GM23338 (cell line): ENCODE results near the gene NRCAM. TPM values are rescaled to one million over a fixed set of nuclear protein-coding genes. Genes with fewer than 3 reads are reported as not detected.

Experiments
- ATAC-seq: fragments of 200-7000 bp; cut with Tn5 transposase; 3 replicates; pipeline ENCODE4 v1.9.1; 2020
- DNase-seq: peaks from one replicate; pipeline ENCODE4 v3.0.0-alpha.2; 2015; ENCODE audit warnings: low spot score
- H2AFZ ChIP-seq: fragments of 200-600 bp; sonication (generic); 2 replicates; pipeline ENCODE4 v1.8.0; 2016; ENCODE audit warnings: antibody characterized with exemption, mild to moderate bottlenecking, moderate library complexity
- H3F3A ChIP-seq: fragments of 200-600 bp; sonication (generic); replicated peaks from 2 replicates; pipeline ENCODE4 v1.8.0; 2017; ENCODE audit warnings: antibody characterized with exemption, mixed run types, low read depth
- H3K27ac ChIP-seq: fragments of 200-600 bp; sonication (generic); 2 replicates; pipeline ENCODE4 v1.6.1; 2016; ENCODE audit warnings: low read depth
- H3K27me3 ChIP-seq: fragments of 200-600 bp; sonication (generic); 2 replicates; pipeline ENCODE4 v1.8.0; 2016; ENCODE audit warnings: mild to moderate bottlenecking, mixed run types, moderate library complexity; ENCODE audit not compliant: insufficient read depth
- H3K36me3 ChIP-seq: fragments of 200-600 bp; sonication (generic); 2 replicates; pipeline ENCODE4 v1.8.0; 2016; ENCODE audit warnings: mild to moderate bottlenecking; ENCODE audit not compliant: insufficient read depth
- H3K4me1 ChIP-seq: fragments of 200-600 bp; sonication (generic); 2 replicates; pipeline ENCODE4 v1.8.0; 2016; ENCODE audit warnings: mild to moderate bottlenecking, moderate library complexity; ENCODE audit not compliant: insufficient read depth
- H3K4me2 ChIP-seq: fragments of 200-600 bp; sonication (generic); 2 replicates; pipeline ENCODE4 v1.7.1; 2017; ENCODE audit warnings: mixed run types
- H3K4me3 ChIP-seq: fragments of 200-600 bp; sonication (generic); 2 replicates; pipeline ENCODE4 v1.6.1; 2016; ENCODE audit warnings: mixed run types
- H3K79me2 ChIP-seq: fragments of 200-600 bp; sonication (generic); replicated peaks from 2 replicates; pipeline ENCODE4 v1.8.0; 2017; ENCODE audit warnings: mild to moderate bottlenecking; ENCODE audit not compliant: insufficient read depth
- H3K9me2 ChIP-seq: fragments of 200-600 bp; sonication (generic); 2 replicates; pipeline ENCODE4 v1.8.0; 2017; ENCODE audit not compliant: insufficient read depth
- H4K20me1 ChIP-seq: fragments of 200-600 bp; sonication (generic); replicated peaks from 2 replicates; pipeline ENCODE4 v1.8.0; 2017; ENCODE audit warnings: mild to moderate bottlenecking; ENCODE audit not compliant: insufficient read depth
- H3K27ac Mint-ChIP-seq: 2 replicates; pipeline ENCODE4 v1.8.0; 2020; ENCODE audit warnings: inconsistent platforms, mild to moderate bottlenecking, moderate library complexity, mixed read lengths
- H3K27me3 Mint-ChIP-seq: 3 replicates; pipeline ENCODE4 v1.8.0; 2022; ENCODE audit warnings: low read depth, mild to moderate bottlenecking, moderate library complexity, mixed read lengths, inconsistent platforms; ENCODE audit not compliant: insufficient read depth, poor library complexity
- H3K36me3 Mint-ChIP-seq: 3 replicates; pipeline ENCODE4 v1.8.0; 2021; ENCODE audit warnings: low read depth, mild to moderate bottlenecking, inconsistent platforms, moderate library complexity, mixed read lengths
- H3K4me1 Mint-ChIP-seq: 3 replicates; pipeline ENCODE4 v1.8.0; 2020; ENCODE audit warnings: mild to moderate bottlenecking, inconsistent platforms, mixed read lengths
- H3K4me3 Mint-ChIP-seq: 3 replicates; pipeline ENCODE4 v1.8.0; 2021; ENCODE audit warnings: moderate library complexity, mild to moderate bottlenecking, inconsistent platforms, mixed read lengths
- H3K9me3 Mint-ChIP-seq: 3 replicates; pipeline ENCODE4 v1.8.0; 2020; ENCODE audit warnings: moderate library complexity, mild to moderate bottlenecking, inconsistent platforms, mixed read lengths
- CREB1 ChIP-seq: fragments of 250-450 bp; sonication (Bioruptor Pico); IDR thresholded peaks from 2 replicates; pipeline ENCODE4 v1.5.0; 2020; ENCODE audit warnings: low read depth, mild to moderate bottlenecking, moderate library complexity
- EZH2 ChIP-seq: fragments of 200-600 bp; sonication (generic); IDR thresholded peaks from one replicate; pipeline ENCODE4 v1.8.0; 2017; ENCODE audit warnings: antibody characterized with exemption, mild to moderate bottlenecking, low read depth; ENCODE audit not compliant: unreplicated experiment
- STAT1 ChIP-seq: IDR thresholded peaks from one replicate; pipeline ENCODE4 v1.6.1; 2016; ENCODE audit warnings: antibody characterized with exemption; ENCODE audit not compliant: unreplicated experiment
- ZNF331 ChIP-seq: fragments of 250-450 bp; sonication (Bioruptor Pico); IDR thresholded peaks from 2 replicates; pipeline ENCODE4 v1.5.0; 2020; ENCODE audit warnings: low read depth, mild to moderate bottlenecking, moderate library complexity
- polyA plus RNA-seq: library from polyadenylated mRNA; unstranded; fragments of >200 nt; fragmentation: Nextera tagmentation; extraction: Ambion mirVana; gene quantifications from 2 replicates; pipeline ENCODE4 v1.2.1, GENCODE V29; 2016
- total RNA-seq: library from RNA; depleted of rRNA; stranded (reverse); fragments of >200 nt; shearing (Covaris generic); gene quantifications from 2 replicates; pipeline ENCODE4 v1.2.3, GENCODE V29; 2014
- TF ChIP-seq, protein P1 (sequence below): IDR thresholded peaks from one replicate; pipeline ENCODE4 v1.6.1; 2018; ENCODE audit warnings: antibody characterized with exemption; ENCODE audit not compliant: unreplicated experiment
- TF ChIP-seq, protein P2 (sequence below), 2 experiments: fragments of 200-600 bp in 1 of 2; sonication (generic) in 1 of 2; conservative IDR thresholded peaks; 2 replicates each; pipeline versions ENCODE4 v1.5.1 to v1.6.1; 2016 to 2017; ENCODE audit warnings: antibody characterized with exemption in 2 of 2, low read depth in 2 of 2, mild to moderate bottlenecking in 2 of 2, moderate library complexity in 1 of 2
- TF ChIP-seq, protein P3 (sequence below): fragments of 250-450 bp; sonication (Bioruptor Pico); IDR thresholded peaks from 2 replicates; pipeline ENCODE4 v1.5.0; 2020; ENCODE audit warnings: mild to moderate bottlenecking, moderate library complexity

Gene NRCAM
- total and polyA plus RNA-seq, 2 experiments from 2014 or later: 2.5 to 6.8 TPM

DNA sequence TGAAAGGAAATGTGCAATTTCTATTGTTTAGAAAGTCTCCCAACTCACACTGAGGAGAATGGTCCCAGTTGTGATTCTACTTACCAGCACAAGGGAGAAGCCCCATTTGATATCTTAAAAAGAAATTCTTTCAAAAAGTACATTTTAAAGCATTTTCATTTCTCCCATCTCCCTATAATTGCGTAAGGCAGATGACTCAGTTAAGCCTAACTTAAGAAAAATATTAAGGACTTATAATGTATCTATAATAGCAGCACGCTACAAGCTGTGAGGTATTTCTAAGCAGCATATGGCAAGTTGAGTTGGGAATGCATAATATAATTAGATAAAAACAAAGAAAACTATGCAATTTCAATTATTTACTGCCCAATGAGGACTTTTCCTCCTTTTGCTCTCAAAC is 8.5 kb upstream of the NRCAM start:
- Histone ChIP-seq H3K27me3 (no peaks in the 10 kb centered on the region), H4K20me1 (no peaks in the 10 kb centered on the region), H3K36me3 (no peaks in the 10 kb centered on the region), H3K4me3 (no peak overlapping the region), H3F3A (no peaks in the 10 kb centered on the region), H3K4me1 (peaks cover 5% of the 10 kb centered on the region; the same call in 1 of the 2 replicates), H3K9me2 (no peaks in the 10 kb centered on the region), H2AFZ (no peak overlapping the region), H3K27ac (no peak overlapping the region), H3K79me2 (no peaks in the 10 kb centered on the region), H3K4me2 (no peak overlapping the region)
- Mint-ChIP-seq H3K4me1 (peaks cover 10% of the 10 kb centered on the region), H3K27me3 (peaks cover 4% of the 10 kb centered on the region), H3K4me3 (no peak overlapping the region), H3K27ac (no peak overlapping the region), H3K9me3 (no peaks in the 10 kb centered on the region), H3K36me3 (no peaks in the 10 kb centered on the region)
- DNase-seq (no peak), ATAC-seq (no peak)
- TF ChIP-seq EZH2: no peak
- TF ChIP-seq, protein P1, sequence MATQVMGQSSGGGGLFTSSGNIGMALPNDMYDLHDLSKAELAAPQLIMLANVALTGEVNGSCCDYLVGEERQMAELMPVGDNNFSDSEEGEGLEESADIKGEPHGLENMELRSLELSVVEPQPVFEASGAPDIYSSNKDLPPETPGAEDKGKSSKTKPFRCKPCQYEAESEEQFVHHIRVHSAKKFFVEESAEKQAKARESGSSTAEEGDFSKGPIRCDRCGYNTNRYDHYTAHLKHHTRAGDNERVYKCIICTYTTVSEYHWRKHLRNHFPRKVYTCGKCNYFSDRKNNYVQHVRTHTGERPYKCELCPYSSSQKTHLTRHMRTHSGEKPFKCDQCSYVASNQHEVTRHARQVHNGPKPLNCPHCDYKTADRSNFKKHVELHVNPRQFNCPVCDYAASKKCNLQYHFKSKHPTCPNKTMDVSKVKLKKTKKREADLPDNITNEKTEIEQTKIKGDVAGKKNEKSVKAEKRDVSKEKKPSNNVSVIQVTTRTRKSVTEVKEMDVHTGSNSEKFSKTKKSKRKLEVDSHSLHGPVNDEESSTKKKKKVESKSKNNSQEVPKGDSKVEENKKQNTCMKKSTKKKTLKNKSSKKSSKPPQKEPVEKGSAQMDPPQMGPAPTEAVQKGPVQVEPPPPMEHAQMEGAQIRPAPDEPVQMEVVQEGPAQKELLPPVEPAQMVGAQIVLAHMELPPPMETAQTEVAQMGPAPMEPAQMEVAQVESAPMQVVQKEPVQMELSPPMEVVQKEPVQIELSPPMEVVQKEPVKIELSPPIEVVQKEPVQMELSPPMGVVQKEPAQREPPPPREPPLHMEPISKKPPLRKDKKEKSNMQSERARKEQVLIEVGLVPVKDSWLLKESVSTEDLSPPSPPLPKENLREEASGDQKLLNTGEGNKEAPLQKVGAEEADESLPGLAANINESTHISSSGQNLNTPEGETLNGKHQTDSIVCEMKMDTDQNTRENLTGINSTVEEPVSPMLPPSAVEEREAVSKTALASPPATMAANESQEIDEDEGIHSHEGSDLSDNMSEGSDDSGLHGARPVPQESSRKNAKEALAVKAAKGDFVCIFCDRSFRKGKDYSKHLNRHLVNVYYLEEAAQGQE: no peak
- TF ChIP-seq, protein P2, sequence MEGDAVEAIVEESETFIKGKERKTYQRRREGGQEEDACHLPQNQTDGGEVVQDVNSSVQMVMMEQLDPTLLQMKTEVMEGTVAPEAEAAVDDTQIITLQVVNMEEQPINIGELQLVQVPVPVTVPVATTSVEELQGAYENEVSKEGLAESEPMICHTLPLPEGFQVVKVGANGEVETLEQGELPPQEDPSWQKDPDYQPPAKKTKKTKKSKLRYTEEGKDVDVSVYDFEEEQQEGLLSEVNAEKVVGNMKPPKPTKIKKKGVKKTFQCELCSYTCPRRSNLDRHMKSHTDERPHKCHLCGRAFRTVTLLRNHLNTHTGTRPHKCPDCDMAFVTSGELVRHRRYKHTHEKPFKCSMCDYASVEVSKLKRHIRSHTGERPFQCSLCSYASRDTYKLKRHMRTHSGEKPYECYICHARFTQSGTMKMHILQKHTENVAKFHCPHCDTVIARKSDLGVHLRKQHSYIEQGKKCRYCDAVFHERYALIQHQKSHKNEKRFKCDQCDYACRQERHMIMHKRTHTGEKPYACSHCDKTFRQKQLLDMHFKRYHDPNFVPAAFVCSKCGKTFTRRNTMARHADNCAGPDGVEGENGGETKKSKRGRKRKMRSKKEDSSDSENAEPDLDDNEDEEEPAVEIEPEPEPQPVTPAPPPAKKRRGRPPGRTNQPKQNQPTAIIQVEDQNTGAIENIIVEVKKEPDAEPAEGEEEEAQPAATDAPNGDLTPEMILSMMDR (conservative IDR thresholded peaks at IDR 0.05; ENCODE audit: low read depth in 2 of 2): no peak

DNA sequence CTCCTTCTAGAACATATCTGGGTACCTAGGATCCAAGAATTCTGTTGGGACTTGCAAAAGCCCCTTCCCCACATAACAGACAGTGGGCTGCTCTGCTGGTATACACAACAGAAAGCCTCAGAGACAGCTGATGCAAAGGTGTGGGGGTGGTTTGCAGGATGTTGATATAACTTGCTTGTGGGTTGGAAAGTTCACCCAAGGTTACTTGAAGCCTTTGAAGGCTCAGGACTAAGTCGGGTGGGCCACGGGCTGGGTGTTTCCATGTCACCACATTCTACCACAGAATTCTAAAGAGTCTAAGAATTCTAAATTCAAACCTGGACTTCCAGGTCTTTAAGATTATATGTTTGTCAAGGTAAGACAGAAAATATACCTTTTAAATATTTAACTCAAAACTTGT is 7.4 kb upstream of the NRCAM start:
- Histone ChIP-seq H3K4me3 (no peak overlapping the region), H3K9me2 (no peaks in the 10 kb centered on the region), H3K79me2 (no peaks in the 10 kb centered on the region), H2AFZ (no peak overlapping the region), H4K20me1 (no peaks in the 10 kb centered on the region), H3K27me3 (peaks cover 4% of the 10 kb centered on the region), H3K4me1 (peaks cover 5% of the 10 kb centered on the region; the same call in 1 of the 2 replicates), H3K27ac (no peak overlapping the region), H3F3A (no peaks in the 10 kb centered on the region), H3K36me3 (no peaks in the 10 kb centered on the region), H3K4me2 (no peak overlapping the region)
- no peak overlapping the region for H3K4me3 Mint-ChIP-seq
- no peak overlapping the region for H3K27ac Mint-ChIP-seq
- DNase-seq (no peak), ATAC-seq (no peak)
- H3K27me3 Mint-ChIP-seq: peaks cover 4% of the 10 kb centered on the region
- no peaks in the 10 kb centered on the region for H3K36me3 Mint-ChIP-seq
- H3K9me3 Mint-ChIP-seq: no peaks in the 10 kb centered on the region
- peaks cover 10% of the 10 kb centered on the region for H3K4me1 Mint-ChIP-seq
- TF ChIP-seq EZH2: no peak
- no peak for TF ChIP-seq CREB1 (CRISPR knock-in tag)
- TF ChIP-seq, protein P3, sequence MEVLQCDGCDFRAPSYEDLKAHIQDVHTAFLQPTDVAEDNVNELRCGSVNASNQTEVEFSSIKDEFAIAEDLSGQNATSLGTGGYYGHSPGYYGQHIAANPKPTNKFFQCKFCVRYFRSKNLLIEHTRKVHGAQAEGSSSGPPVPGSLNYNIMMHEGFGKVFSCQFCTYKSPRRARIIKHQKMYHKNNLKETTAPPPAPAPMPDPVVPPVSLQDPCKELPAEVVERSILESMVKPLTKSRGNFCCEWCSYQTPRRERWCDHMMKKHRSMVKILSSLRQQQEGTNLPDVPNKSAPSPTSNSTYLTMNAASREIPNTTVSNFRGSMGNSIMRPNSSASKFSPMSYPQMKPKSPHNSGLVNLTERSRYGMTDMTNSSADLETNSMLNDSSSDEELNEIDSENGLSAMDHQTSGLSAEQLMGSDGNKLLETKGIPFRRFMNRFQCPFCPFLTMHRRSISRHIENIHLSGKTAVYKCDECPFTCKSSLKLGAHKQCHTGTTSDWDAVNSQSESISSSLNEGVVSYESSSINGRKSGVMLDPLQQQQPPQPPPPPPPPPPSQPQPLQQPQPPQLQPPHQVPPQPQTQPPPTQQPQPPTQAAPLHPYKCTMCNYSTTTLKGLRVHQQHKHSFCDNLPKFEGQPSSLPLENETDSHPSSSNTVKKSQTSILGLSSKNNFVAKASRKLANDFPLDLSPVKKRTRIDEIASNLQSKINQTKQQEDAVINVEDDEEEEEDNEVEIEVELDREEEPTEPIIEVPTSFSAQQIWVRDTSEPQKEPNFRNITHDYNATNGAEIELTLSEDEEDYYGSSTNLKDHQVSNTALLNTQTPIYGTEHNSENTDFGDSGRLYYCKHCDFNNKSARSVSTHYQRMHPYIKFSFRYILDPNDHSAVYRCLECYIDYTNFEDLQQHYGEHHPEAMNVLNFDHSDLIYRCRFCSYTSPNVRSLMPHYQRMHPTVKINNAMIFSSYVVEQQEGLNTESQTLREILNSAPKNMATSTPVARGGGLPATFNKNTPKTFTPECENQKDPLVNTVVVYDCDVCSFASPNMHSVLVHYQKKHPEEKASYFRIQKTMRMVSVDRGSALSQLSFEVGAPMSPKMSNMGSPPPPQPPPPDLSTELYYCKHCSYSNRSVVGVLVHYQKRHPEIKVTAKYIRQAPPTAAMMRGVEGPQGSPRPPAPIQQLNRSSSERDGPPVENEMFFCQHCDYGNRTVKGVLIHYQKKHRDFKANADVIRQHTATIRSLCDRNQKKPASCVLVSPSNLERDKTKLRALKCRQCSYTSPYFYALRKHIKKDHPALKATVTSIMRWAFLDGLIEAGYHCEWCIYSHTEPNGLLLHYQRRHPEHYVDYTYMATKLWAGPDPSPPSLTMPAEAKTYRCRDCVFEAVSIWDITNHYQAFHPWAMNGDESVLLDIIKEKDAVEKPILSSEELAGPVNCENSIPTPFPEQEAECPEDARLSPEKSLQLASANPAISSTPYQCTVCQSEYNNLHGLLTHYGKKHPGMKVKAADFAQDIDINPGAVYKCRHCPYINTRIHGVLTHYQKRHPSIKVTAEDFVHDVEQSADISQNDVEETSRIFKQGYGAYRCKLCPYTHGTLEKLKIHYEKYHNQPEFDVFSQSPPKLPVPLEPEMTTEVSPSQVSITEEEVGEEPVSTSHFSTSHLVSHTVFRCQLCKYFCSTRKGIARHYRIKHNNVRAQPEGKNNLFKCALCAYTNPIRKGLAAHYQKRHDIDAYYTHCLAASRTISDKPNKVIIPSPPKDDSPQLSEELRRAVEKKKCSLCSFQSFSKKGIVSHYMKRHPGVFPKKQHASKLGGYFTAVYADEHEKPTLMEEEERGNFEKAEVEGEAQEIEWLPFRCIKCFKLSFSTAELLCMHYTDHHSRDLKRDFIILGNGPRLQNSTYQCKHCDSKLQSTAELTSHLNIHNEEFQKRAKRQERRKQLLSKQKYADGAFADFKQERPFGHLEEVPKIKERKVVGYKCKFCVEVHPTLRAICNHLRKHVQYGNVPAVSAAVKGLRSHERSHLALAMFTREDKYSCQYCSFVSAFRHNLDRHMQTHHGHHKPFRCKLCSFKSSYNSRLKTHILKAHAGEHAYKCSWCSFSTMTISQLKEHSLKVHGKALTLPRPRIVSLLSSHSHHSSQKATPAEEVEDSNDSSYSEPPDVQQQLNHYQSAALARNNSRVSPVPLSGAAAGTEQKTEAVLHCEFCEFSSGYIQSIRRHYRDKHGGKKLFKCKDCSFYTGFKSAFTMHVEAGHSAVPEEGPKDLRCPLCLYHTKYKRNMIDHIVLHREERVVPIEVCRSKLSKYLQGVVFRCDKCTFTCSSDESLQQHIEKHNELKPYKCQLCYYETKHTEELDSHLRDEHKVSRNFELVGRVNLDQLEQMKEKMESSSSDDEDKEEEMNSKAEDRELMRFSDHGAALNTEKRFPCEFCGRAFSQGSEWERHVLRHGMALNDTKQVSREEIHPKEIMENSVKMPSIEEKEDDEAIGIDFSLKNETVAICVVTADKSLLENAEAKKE (CRISPR knock-in tag): no peak
- no peak for TF ChIP-seq ZNF331
- TF ChIP-seq, protein P2 (conservative IDR thresholded peaks at IDR 0.05; ENCODE audit: low read depth in 2 of 2): no peak
- no peak for TF ChIP-seq STAT1
